Measurements from ENCODE around the gene BIVM. TPM values are rescaled to one million over a fixed set of nuclear protein-coding genes. Genes with fewer than 3 reads are reported as not detected.
"Not testable (repeated sequence)": the region's sequence is repeated elsewhere in the genome, so short reads cannot be mapped to it uniquely, and the experiment has no call there.

BIVM gene
- total RNA-seq, 1 donor from 2014 or later: 6.4 TPM

- Mint-ChIP-seq H3K9me3 (no peaks in the 10 kb centered on the region), H3K36me3 (ENCODE audit: low read depth) (peaks cover 6% of the 10 kb centered on the region), H3K4me3 (no peak overlapping the region), H3K4me1 (peaks cover 12% of the 10 kb centered on the region), H3K27me3 (no peaks in the 10 kb centered on the region), H3K27ac (no peak overlapping the region)
- ATAC-seq (ENCODE audit: low read depth) (no peak), DNase-seq (no peak)
- TF ChIP-seq CTCF (IDR thresholded peaks at IDR 0.05): no peak
- intact Hi-C loops (cut with micrococcal nuclease): no loop called here
- ChIA-PET CTCF (no interaction called here), POLR2A (no interaction called here)
Measured at GRCh38 chr13:102776271-102776670, 22.6 kb upstream of the BIVM start.

GRCh38 chr13:102777736-102778135 lies 21.2 kb upstream of the BIVM start:
- H3K36me3 Mint-ChIP-seq (ENCODE audit: low read depth): peaks cover 6% of the 10 kb centered on the region
- no peak for DNase-seq
- POLR2A ChIA-PET: no interaction called here
- H3K27me3 Mint-ChIP-seq: no peaks in the 10 kb centered on the region
- no peak overlapping the region for H3K4me3 Mint-ChIP-seq
- no peaks in the 10 kb centered on the region for H3K9me3 Mint-ChIP-seq
- CTCF ChIA-PET: no interaction called here
- no peak overlapping the region for H3K27ac Mint-ChIP-seq
- intact Hi-C loops (cut with micrococcal nuclease): no loop called here
- ATAC-seq (ENCODE audit: low read depth): no peak
- H3K4me1 Mint-ChIP-seq: peaks cover 5% of the 10 kb centered on the region
- no peak for TF ChIP-seq CTCF (IDR thresholded peaks at IDR 0.05)

- no peak for ATAC-seq (ENCODE audit: low read depth)
- intact Hi-C loops (cut with micrococcal nuclease): no loop called here
- ChIA-PET POLR2A (no interaction called here), CTCF (no interaction called here)
- H3K27me3 Mint-ChIP-seq: no peaks in the 10 kb centered on the region
- H3K9me3 Mint-ChIP-seq: no peaks in the 10 kb centered on the region
- no peak overlapping the region for H3K4me3 Mint-ChIP-seq
- TF ChIP-seq CTCF (IDR thresholded peaks at IDR 0.05): no peak
- H3K27ac Mint-ChIP-seq: no peak overlapping the region
- no peaks in the 10 kb centered on the region for H3K36me3 Mint-ChIP-seq (ENCODE audit: low read depth)
- DNase-seq: no peak
- H3K4me1 Mint-ChIP-seq: no peaks in the 10 kb centered on the region
Measured at GRCh38 chr13:102779436-102780159, 19.3 kb upstream of the BIVM start.

GRCh38 chr13:102780656-102781055 lies 18.3 kb upstream of the BIVM start:
- intact Hi-C loops (cut with micrococcal nuclease); POLR2A ChIA-PET; DNase-seq; CTCF ChIA-PET; H3K4me3 Mint-ChIP-seq; H3K4me1 Mint-ChIP-seq; H3K36me3 Mint-ChIP-seq (ENCODE audit: low read depth); H3K27ac Mint-ChIP-seq; H3K9me3 Mint-ChIP-seq; ATAC-seq (ENCODE audit: low read depth); H3K27me3 Mint-ChIP-seq: not testable (repeated sequence)

GRCh38 chr13:102781591-102781990 lies 17.3 kb upstream of the BIVM start:
- no peaks in the 10 kb centered on the region for H3K4me1 Mint-ChIP-seq
- H3K4me3 Mint-ChIP-seq: no peak overlapping the region
- DNase-seq (no peak), ATAC-seq (ENCODE audit: low read depth) (no peak)
- TF ChIP-seq CTCF (IDR thresholded peaks at IDR 0.05): no peak
- ChIA-PET CTCF (no interaction called here), POLR2A (no interaction called here)
- no peak overlapping the region for H3K27ac Mint-ChIP-seq
- no peaks in the 10 kb centered on the region for H3K36me3 Mint-ChIP-seq (ENCODE audit: low read depth)
- H3K27me3 Mint-ChIP-seq: no peaks in the 10 kb centered on the region
- intact Hi-C loops (cut with micrococcal nuclease): no loop called here
- H3K9me3 Mint-ChIP-seq: no peaks in the 10 kb centered on the region

GRCh38 chr13:102784483-102784882 lies 14.4 kb upstream of the BIVM start:
- no peak overlapping the region for H3K27ac Mint-ChIP-seq
- no peaks in the 10 kb centered on the region for H3K36me3 Mint-ChIP-seq (ENCODE audit: low read depth)
- H3K27me3 Mint-ChIP-seq: no peaks in the 10 kb centered on the region
- H3K9me3 Mint-ChIP-seq: no peaks in the 10 kb centered on the region
- TF ChIP-seq CTCF (IDR thresholded peaks at IDR 0.05): no peak
- POLR2A ChIA-PET: no interaction called here
- no peaks in the 10 kb centered on the region for H3K4me1 Mint-ChIP-seq
- no peak overlapping the region for H3K4me3 Mint-ChIP-seq
- no peak for DNase-seq
- intact Hi-C loops (cut with micrococcal nuclease): no loop called here
- no peak for ATAC-seq (ENCODE audit: low read depth)
- CTCF ChIA-PET: interaction anchor here (0.8 kb wide), 1 partner anchor 16 kb away, joined by 3 read pairs; no protein-coding TSS in a partner anchor
